ENCODE results near the gene DMRT2.

The DMRT2 gene

DNA sequence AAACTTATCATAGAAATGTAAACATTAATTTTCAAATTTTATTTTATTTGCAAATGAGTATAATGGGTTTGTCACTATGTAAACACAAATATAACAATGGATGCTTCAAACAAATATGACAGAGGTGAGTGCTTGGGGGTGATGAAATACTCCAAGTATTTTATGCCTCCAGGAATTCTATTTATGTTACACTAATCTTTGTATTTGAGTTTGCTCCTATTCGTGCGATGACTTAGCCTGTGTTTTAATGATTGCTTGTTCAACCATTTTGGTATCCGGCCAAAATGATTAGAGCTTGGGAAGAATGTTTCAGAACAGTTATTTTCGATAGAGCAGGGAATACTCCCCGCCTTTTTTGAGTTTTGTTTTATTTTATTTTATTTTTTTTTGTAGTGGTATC lies 5.0 kb downstream of the DMRT2 start:
- Histone ChIP-seq H3K27me3 (ENCODE audit: control insufficient read depth, low read length) (no peaks in the 10 kb centered on the region; the same call in 1 of the 2 replicates), H3K79me2 (ENCODE audit: control insufficient read depth, low read length) (no peaks in the 10 kb centered on the region), H3K27ac (ENCODE audit: low read depth, low read length) (no peak overlapping the region), H3K9me2 (replicated peaks; ENCODE audit: control insufficient read depth, low read length) (no peaks in the 10 kb centered on the region), H3K4me1 (ENCODE audit: control insufficient read depth, low read length) (no peaks in the 10 kb centered on the region), H3K4me2 (ENCODE audit: low read length) (no peak overlapping the region), H3K36me3 (ENCODE audit: control insufficient read depth, low read length) (no peaks in the 10 kb centered on the region), H3K9me3 (ENCODE audit: control insufficient read depth, insufficient read depth, low read length) (no peaks in the 10 kb centered on the region), H3F3A (ENCODE audit: control insufficient read depth, insufficient read depth) (no peaks in the 10 kb centered on the region), H4K20me1 (ENCODE audit: control insufficient read depth, insufficient read depth, low read depth, low read length) (no peaks in the 10 kb centered on the region), H3K4me3 (ENCODE audit: low read length) (no peak overlapping the region)
- TF ChIP-seq, protein P1, sequence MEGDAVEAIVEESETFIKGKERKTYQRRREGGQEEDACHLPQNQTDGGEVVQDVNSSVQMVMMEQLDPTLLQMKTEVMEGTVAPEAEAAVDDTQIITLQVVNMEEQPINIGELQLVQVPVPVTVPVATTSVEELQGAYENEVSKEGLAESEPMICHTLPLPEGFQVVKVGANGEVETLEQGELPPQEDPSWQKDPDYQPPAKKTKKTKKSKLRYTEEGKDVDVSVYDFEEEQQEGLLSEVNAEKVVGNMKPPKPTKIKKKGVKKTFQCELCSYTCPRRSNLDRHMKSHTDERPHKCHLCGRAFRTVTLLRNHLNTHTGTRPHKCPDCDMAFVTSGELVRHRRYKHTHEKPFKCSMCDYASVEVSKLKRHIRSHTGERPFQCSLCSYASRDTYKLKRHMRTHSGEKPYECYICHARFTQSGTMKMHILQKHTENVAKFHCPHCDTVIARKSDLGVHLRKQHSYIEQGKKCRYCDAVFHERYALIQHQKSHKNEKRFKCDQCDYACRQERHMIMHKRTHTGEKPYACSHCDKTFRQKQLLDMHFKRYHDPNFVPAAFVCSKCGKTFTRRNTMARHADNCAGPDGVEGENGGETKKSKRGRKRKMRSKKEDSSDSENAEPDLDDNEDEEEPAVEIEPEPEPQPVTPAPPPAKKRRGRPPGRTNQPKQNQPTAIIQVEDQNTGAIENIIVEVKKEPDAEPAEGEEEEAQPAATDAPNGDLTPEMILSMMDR (IDR thresholded peaks at IDR 0.05; ENCODE audit: low read depth, low read length, poor library complexity, severe bottlenecking) = no peak
- TF ChIP-seq EZH2phosphoT487 (IDR thresholded peaks at IDR 0.05; ENCODE audit: borderline replicate concordance, low read length) = no peak

DNA sequence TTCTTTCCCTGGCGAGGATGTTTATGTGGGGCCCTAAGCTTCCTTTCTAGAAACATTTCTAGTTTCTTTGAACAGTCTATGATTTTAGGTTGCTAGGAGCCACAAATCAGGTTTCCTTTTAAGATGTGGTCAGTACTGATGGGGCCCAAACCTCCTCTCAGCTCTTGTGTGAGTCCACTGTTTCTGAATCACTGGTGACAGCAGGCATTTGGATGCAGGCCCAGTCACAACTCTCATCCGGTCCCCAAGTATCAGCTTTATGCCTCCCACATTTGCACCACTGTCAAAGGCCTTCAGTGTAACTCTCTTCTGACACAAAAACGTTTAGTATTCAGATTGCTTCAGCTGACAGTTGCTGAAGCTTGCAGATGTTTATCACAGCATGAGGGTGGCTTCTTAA lies 7.8 kb downstream of the DMRT2 start:
- Histone ChIP-seq H3K9me2 (replicated peaks; ENCODE audit: control insufficient read depth, low read length) (no peaks in the 10 kb centered on the region), H3K4me2 (ENCODE audit: low read length) (no peak overlapping the region), H3K27me3 (ENCODE audit: control insufficient read depth, low read length) (no peaks in the 10 kb centered on the region; the same call in 1 of the 2 replicates), H3K4me3 (ENCODE audit: low read length) (no peak overlapping the region), H3K79me2 (ENCODE audit: control insufficient read depth, low read length) (no peaks in the 10 kb centered on the region), H3K9me3 (ENCODE audit: control insufficient read depth, insufficient read depth, low read length) (no peaks in the 10 kb centered on the region), H3K36me3 (ENCODE audit: control insufficient read depth, low read length) (no peaks in the 10 kb centered on the region), H4K20me1 (ENCODE audit: control insufficient read depth, insufficient read depth, low read depth, low read length) (no peaks in the 10 kb centered on the region), H3K27ac (ENCODE audit: low read depth, low read length) (no peak overlapping the region), H3K4me1 (ENCODE audit: control insufficient read depth, low read length) (no peaks in the 10 kb centered on the region), H3F3A (ENCODE audit: control insufficient read depth, insufficient read depth) (no peaks in the 10 kb centered on the region)
- TF ChIP-seq EZH2phosphoT487 (IDR thresholded peaks at IDR 0.05; ENCODE audit: borderline replicate concordance, low read length) = no peak
- TF ChIP-seq, protein P1 (IDR thresholded peaks at IDR 0.05; ENCODE audit: low read depth, low read length, poor library complexity, severe bottlenecking) = no peak

DNA sequence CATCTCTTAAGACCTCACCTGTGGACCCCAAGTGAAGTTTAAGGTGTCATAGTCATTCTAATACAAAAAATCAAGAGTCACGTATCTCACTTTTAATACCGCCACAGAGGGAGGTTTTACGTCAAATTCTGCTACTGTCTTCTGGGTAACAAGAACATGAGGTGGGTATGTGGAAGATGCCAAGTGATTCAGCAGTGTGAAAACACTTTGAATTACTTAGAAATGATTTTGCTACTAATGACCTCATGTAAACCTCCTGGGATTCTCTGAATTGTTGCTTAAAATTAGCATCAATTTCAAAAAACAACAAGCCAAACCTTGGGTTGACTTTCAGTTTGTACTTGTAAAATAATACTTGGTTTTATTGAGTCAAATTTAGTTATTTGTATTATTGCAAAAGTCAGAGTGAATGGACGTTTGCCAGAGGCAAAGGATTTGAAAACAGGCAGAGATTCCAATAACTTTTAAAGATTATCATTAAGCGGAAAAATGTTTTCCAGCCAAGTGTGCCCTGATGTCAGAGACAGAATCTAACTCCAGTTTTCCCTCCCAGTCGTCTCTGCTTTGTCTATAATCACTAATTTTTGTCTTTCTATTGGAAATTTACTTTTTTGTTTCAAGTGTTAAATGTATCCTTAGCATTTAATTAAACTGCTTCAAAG lies 8.8 kb downstream of the DMRT2 start:
- Histone ChIP-seq H3K27me3 (ENCODE audit: control insufficient read depth, low read length) (no peaks in the 10 kb centered on the region; the same call in 1 of the 2 replicates), H4K20me1 (ENCODE audit: control insufficient read depth, insufficient read depth, low read depth, low read length) (no peaks in the 10 kb centered on the region), H3K9me3 (ENCODE audit: control insufficient read depth, insufficient read depth, low read length) (no peaks in the 10 kb centered on the region), H3F3A (ENCODE audit: control insufficient read depth, insufficient read depth) (no peaks in the 10 kb centered on the region), H3K4me2 (ENCODE audit: low read length) (no peak overlapping the region), H3K4me1 (ENCODE audit: control insufficient read depth, low read length) (no peaks in the 10 kb centered on the region), H3K79me2 (ENCODE audit: control insufficient read depth, low read length) (no peaks in the 10 kb centered on the region), H3K4me3 (ENCODE audit: low read length) (no peak overlapping the region), H3K36me3 (ENCODE audit: control insufficient read depth, low read length) (no peaks in the 10 kb centered on the region), H3K9me2 (replicated peaks; ENCODE audit: control insufficient read depth, low read length) (no peaks in the 10 kb centered on the region), H3K27ac (ENCODE audit: low read depth, low read length) (no peak overlapping the region)
- TF ChIP-seq, protein P1 (IDR thresholded peaks at IDR 0.05; ENCODE audit: low read depth, low read length, poor library complexity, severe bottlenecking) = no peak
- TF ChIP-seq EZH2phosphoT487 (IDR thresholded peaks at IDR 0.05; ENCODE audit: borderline replicate concordance, low read length) = no peak

All from DOHH2 (cell line).